ENCODE measurements around the gene ACTG1.

The ACTG1 gene

GRCh38 chr17:81512562-81513371, at the start of gene ACTG1:
Gene ACTG1 (minus strand): TSS chr17:81512799. CDS start chr17:81512354, 445 bp downstream.
- DNase-seq = peak; percentile 77

GRCh38 chr17:81561494-81561885, 48.9 kb upstream of the ACTG1 start:
- DNase-seq = no peak

- DNase-seq = no peak
Observed at GRCh38 chr17:81558941-81559806, 46.6 kb upstream of the ACTG1 start.

GRCh38 chr17:81558115-81558468, 45.5 kb upstream of the ACTG1 start:
- DNase-seq = no peak

- no peak for DNase-seq
Observed at GRCh38 chr17:81557276-81558114, 44.9 kb upstream of the ACTG1 start.

GRCh38 chr17:81556863-81557262, 44.3 kb upstream of the ACTG1 start:
- no peak for DNase-seq

GRCh38 chr17:81556175-81556691, 43.6 kb upstream of the ACTG1 start:
- DNase-seq = no peak

GRCh38 chr17:81553616-81554181, 41.1 kb upstream of the ACTG1 start:
- no peak for DNase-seq

- no peak for DNase-seq
Observed at GRCh38 chr17:81553018-81553615, 40.5 kb upstream of the ACTG1 start.

GRCh38 chr17:81552244-81553017, 39.8 kb upstream of the ACTG1 start, which contains the start of gene FAAP100:
Gene FAAP100 (minus strand): TSS chr17:81552353. CDS start chr17:81552330, 23 bp downstream.
- DNase-seq = no peak

- no peak for DNase-seq
Observed at GRCh38 chr17:81551458-81552243, 39.1 kb upstream of the ACTG1 start.

GRCh38 chr17:81550830-81551457, 38.3 kb upstream of the ACTG1 start:
- DNase-seq = no peak

GRCh38 chr17:81550285-81550684, 37.7 kb upstream of the ACTG1 start:
- DNase-seq = no peak

GRCh38 chr17:81549826-81550225, 37.2 kb upstream of the ACTG1 start:
- DNase-seq = no peak

GRCh38 chr17:81549031-81549557, 36.5 kb upstream of the ACTG1 start:
- DNase-seq = no peak

- DNase-seq = no peak
Observed at GRCh38 chr17:81547614-81547982, 35.0 kb upstream of the ACTG1 start.

GRCh38 chr17:81546906-81547613, 34.5 kb upstream of the ACTG1 start:
- DNase-seq = no peak

GRCh38 chr17:81545160-81545949, 32.8 kb upstream of the ACTG1 start:
- no peak for DNase-seq
